IMR-90 (cell line): ENCODE measurements around the gene C1QTNF5. TPM values are rescaled to one million over a fixed set of nuclear protein-coding genes. Genes with fewer than 3 reads are reported as not detected.

Experiments
- ATAC-seq: fragments of 200-7000 bp; cut with Tn5 transposase; 2 replicates; pipeline ENCODE4 v1.9.1; 2020; ENCODE audit warnings: low read depth, mild to moderate bottlenecking, moderate library complexity
- BruUV-seq: library from RNA; stranded (reverse); fragments of 400-500 nt; replicated peaks from 2 replicates; lab custom pipeline; 2021; lab: Mats Ljungman, UMichigan
- CTCF ChIA-PET: fragments of 300-600 bp; formaldehyde crosslinking; extraction: SDS; loops from one replicate; lab custom pipeline; 2021; ENCODE audit warnings: antibody characterized with exemption; lab: Yijun Ruan, JAX
- POLR2A ChIA-PET: fragments of 300-600 bp; sonication (Branson Sonifier 250); formaldehyde crosslinking; loops from one replicate; lab custom pipeline; 2022; ENCODE audit warnings: antibody characterized with exemption; ENCODE audit not compliant: unreplicated experiment; lab: Charles Lee
- DNase-seq: peaks from one replicate; pipeline ENCODE4 v3.0.0; 2013
- H2AFZ ChIP-seq: replicated peaks from 2 replicates; pipeline ENCODE3; 2013; ENCODE audit warnings: low read length, mild to moderate bottlenecking; ENCODE audit not compliant: poor library complexity
- H2AK5ac ChIP-seq: 2 replicates; pipeline ENCODE4 v1.6.1; 2013; ENCODE audit warnings: low read depth, low read length, inconsistent platforms
- H2AK9ac ChIP-seq: replicated peaks from 2 replicates; pipeline ENCODE3; 2013; ENCODE audit warnings: mild to moderate bottlenecking, low read depth, low read length, moderate library complexity; ENCODE audit not compliant: poor library complexity
- H2BK120ac ChIP-seq: 2 replicates; pipeline ENCODE4 v1.6.1; 2013; ENCODE audit warnings: low read depth, low read length, inconsistent platforms
- H2BK15ac ChIP-seq: 3 replicates; pipeline ENCODE4 v1.6.1; 2013; ENCODE audit warnings: low read depth, low read length, inconsistent platforms
- H2BK20ac ChIP-seq: 2 replicates; pipeline ENCODE4 v1.6.1; 2013; ENCODE audit warnings: low read depth, mild to moderate bottlenecking, inconsistent platforms, low read length, moderate library complexity
- H2BK5ac ChIP-seq: 2 replicates; pipeline ENCODE4 v1.6.1; 2013; ENCODE audit warnings: mild to moderate bottlenecking, low read depth, low read length, inconsistent platforms; ENCODE audit not compliant: poor library complexity, severe bottlenecking
- H3K14ac ChIP-seq: replicated peaks from 2 replicates; pipeline ENCODE4 v1.6.1; 2013; ENCODE audit warnings: low read depth, low read length, inconsistent platforms
- H3K18ac ChIP-seq: 2 replicates; pipeline ENCODE4 v1.6.1; 2013; ENCODE audit warnings: low read depth, low read length, control low read depth
- H3K23ac ChIP-seq: 2 replicates; pipeline ENCODE4 v1.6.1; 2013; ENCODE audit warnings: low read depth, low read length, inconsistent platforms
- H3K27ac ChIP-seq: 2 replicates; pipeline ENCODE4 v1.5.1; 2013; ENCODE audit warnings: mild to moderate bottlenecking, control low read depth, low read length; ENCODE audit not compliant: insufficient read depth
- H3K27me3 ChIP-seq: 2 replicates; pipeline ENCODE4 v1.6.1; 2013; ENCODE audit warnings: low read length; ENCODE audit not compliant: control insufficient read depth, insufficient read depth
- H3K36me3 ChIP-seq: 2 replicates; pipeline ENCODE4 v1.6.1; 2013; ENCODE audit warnings: low read length, mixed read lengths; ENCODE audit not compliant: control insufficient read depth, insufficient read depth
- H3K4ac ChIP-seq: 2 replicates; pipeline ENCODE4 v1.6.1; 2013; ENCODE audit warnings: low read depth, low read length, inconsistent platforms
- H3K4me1 ChIP-seq: 2 replicates; pipeline ENCODE4 v1.6.1; 2013; ENCODE audit warnings: low read length, mixed read lengths; ENCODE audit not compliant: control insufficient read depth, insufficient read depth
- H3K4me2 ChIP-seq: 2 replicates; pipeline ENCODE4 v1.6.1; 2013; ENCODE audit warnings: low read depth, mild to moderate bottlenecking, control low read depth, low read length, moderate library complexity
- H3K4me3 ChIP-seq: 2 replicates; pipeline ENCODE4 v1.5.1; 2013; ENCODE audit warnings: low read depth, mild to moderate bottlenecking, control low read depth, low read length, moderate library complexity; ENCODE audit not compliant: insufficient read depth
- H3K56ac ChIP-seq: 2 replicates; pipeline ENCODE4 v1.6.1; 2013; ENCODE audit warnings: low read length, inconsistent platforms; ENCODE audit not compliant: insufficient read depth; ENCODE audit errors: extremely low read depth
- H3K79me1 ChIP-seq, 2 experiments: 2 replicates each; pipeline ENCODE4 v1.6.1; 2013; ENCODE audit warnings: low read length in 2 of 2, inconsistent platforms in 1 of 2, low read depth in 1 of 2
- H3K9ac ChIP-seq: 2 replicates; pipeline ENCODE4 v1.6.1; 2013; ENCODE audit warnings: low read depth, low read length, control low read depth
- H3K9me1 ChIP-seq: 2 replicates; pipeline ENCODE4 v1.6.1; 2013; ENCODE audit warnings: low read length, inconsistent platforms; ENCODE audit not compliant: insufficient read depth
- H3K9me3 ChIP-seq: 2 replicates; pipeline ENCODE4 v1.6.1; 2013; ENCODE audit warnings: low read length; ENCODE audit not compliant: control insufficient read depth, insufficient read depth
- H4K20me1 ChIP-seq: 2 replicates; pipeline ENCODE4 v1.6.1; 2013; ENCODE audit warnings: low read length, inconsistent platforms; ENCODE audit not compliant: insufficient read depth
- H4K5ac ChIP-seq: 2 replicates; pipeline ENCODE4 v1.6.1; 2013; ENCODE audit warnings: mild to moderate bottlenecking, low read depth, low read length, control low read depth
- H4K8ac ChIP-seq, 2 experiments: 2 replicates each; pipeline ENCODE4 v1.6.1; 2013; ENCODE audit warnings: low read depth in 2 of 2, low read length in 2 of 2, control low read depth in 1 of 2, inconsistent platforms in 1 of 2
- H4K91ac ChIP-seq: 2 replicates; pipeline ENCODE4 v1.6.1; 2013; ENCODE audit warnings: low read depth, low read length, inconsistent platforms; ENCODE audit not compliant: insufficient read depth
- BHLHE40 ChIP-seq: fragments of 150-350 bp; IDR thresholded peaks from 2 replicates; pipeline ENCODE4 v1.6.1; 2016; ENCODE audit warnings: mild to moderate bottlenecking, low read depth, low read length
- CEBPB ChIP-seq: IDR thresholded peaks from 2 replicates; pipeline ENCODE4 v1.6.1; 2012; ENCODE audit warnings: low read depth, low read length, improper control_type of control experiment
- CHD1 ChIP-seq: IDR thresholded peaks from 2 replicates; pipeline ENCODE4 v1.6.1; 2012; ENCODE audit warnings: low read depth, low read length, improper control_type of control experiment
- CTCF ChIP-seq: conservative IDR thresholded peaks from 2 replicates; pipeline ENCODE4 v1.5.1; 2012; ENCODE audit warnings: mild to moderate bottlenecking, low read depth, low read length, improper control_type of control experiment
- FOS ChIP-seq: fragments of 150-350 bp; IDR thresholded peaks from 2 replicates; pipeline ENCODE4 v1.6.1; 2016; ENCODE audit warnings: low read depth, low read length
- MAFK ChIP-seq: IDR thresholded peaks from 2 replicates; pipeline ENCODE4 v1.6.1; 2012; ENCODE audit warnings: low read depth, low read length, improper control_type of control experiment
- MAZ ChIP-seq: IDR thresholded peaks from 2 replicates; pipeline ENCODE4 v1.6.1; 2012; ENCODE audit warnings: low read depth, mild to moderate bottlenecking, low read length, improper control_type of control experiment, moderate library complexity, borderline replicate concordance
- MXI1 ChIP-seq: IDR thresholded peaks from 2 replicates; pipeline ENCODE4 v1.6.1; 2012; ENCODE audit warnings: low read depth, mild to moderate bottlenecking, low read length, moderate library complexity, borderline replicate concordance
- NFE2L2 ChIP-seq: fragments of 150-350 bp; IDR thresholded peaks from 2 replicates; pipeline ENCODE4 v1.6.1; 2016; ENCODE audit warnings: low read depth, mild to moderate bottlenecking, low read length
- POLR2A ChIP-seq: IDR thresholded peaks from 2 replicates; pipeline ENCODE4 v1.6.1; 2012; ENCODE audit warnings: mild to moderate bottlenecking, low read depth, low read length
- RAD21 ChIP-seq: IDR thresholded peaks from 2 replicates; pipeline ENCODE4 v1.6.1; 2012; ENCODE audit warnings: low read length, improper control_type of control experiment
- RCOR1 ChIP-seq: IDR thresholded peaks from 2 replicates; pipeline ENCODE4 v1.6.1; 2012; ENCODE audit warnings: mild to moderate bottlenecking, low read length, improper control_type of control experiment; ENCODE audit not compliant: insufficient replicate concordance
- RFX5 ChIP-seq: IDR thresholded peaks from 2 replicates; pipeline ENCODE4 v1.8.0; 2012; ENCODE audit warnings: low read depth, mild to moderate bottlenecking, low read length, moderate library complexity
- SMC3 ChIP-seq: fragments of 150-350 bp; IDR thresholded peaks from 2 replicates; pipeline ENCODE4 v1.6.1; 2016; ENCODE audit warnings: low read depth, mild to moderate bottlenecking, antibody characterized with exemption, low read length, moderate library complexity
- USF2 ChIP-seq: fragments of 150-350 bp; IDR thresholded peaks from 2 replicates; pipeline ENCODE4 v1.6.1; 2017; ENCODE audit warnings: mild to moderate bottlenecking, antibody characterized with exemption, low read length, low read depth
- WGBS, 2 experiments: methylation state at CpG; one replicate each; pipeline versions ENCODE4 v1.1.5 to v1.1.7; 2013; ENCODE audit warnings: missing lambda C conversion rate in 2 of 2; ENCODE audit not compliant: insufficient read length in 1 of 2; ENCODE audit errors: extremely low coverage in 2 of 2; 5-methylcytosine and 5-hydroxymethylcytosine counted together
- dilution Hi-C: fragments of 300-500 bp; cut with HindIII; formaldehyde crosslinking; loops from one replicate; pipeline ENCODE4 v1.14.3; 2018; ENCODE audit warnings: low sequenced_read_pairs; ENCODE audit not compliant: unreplicated experiment
- in situ Hi-C: fragments of 300-500 bp; cut with MboI; formaldehyde crosslinking; loops from 3 replicates; pipeline ENCODE4 v1.14.3; 2019; ENCODE audit warnings: low sequenced_read_pairs, inconsistent platforms, mixed read lengths
- intact Hi-C: fragments of 100-400 bp; cut with micrococcal nuclease; formaldehyde crosslinking; loops from 2 replicates; pipeline ENCODE4 v1.10.0; 2022
- polyA plus RNA-seq, 3 experiments: library from polyadenylated mRNA; depleted of rRNA; stranded (reverse); fragments of >200 nt; gene quantifications; 2 replicates each; pipeline ENCODE4 v1.2.3, GENCODE V29; 2012; ENCODE audit warnings: low replicate concordance in 1 of 3
- total RNA-seq: library from RNA; depleted of rRNA; stranded (reverse); fragments of >200 nt; gene quantifications from 2 replicates; pipeline ENCODE4 v1.2.3, GENCODE V29; 2012
- TF ChIP-seq, protein P1 (sequence below): fragments of 150-350 bp; IDR thresholded peaks from 2 replicates; pipeline ENCODE4 v1.6.1; 2016; ENCODE audit warnings: low read depth, mild to moderate bottlenecking, low read length, moderate library complexity, borderline replicate concordance

Gene C1QTNF5
- total and polyA plus RNA-seq, 2 of the 4 experiments (the other 2 are of a cell fraction), result 2.0 to 5.4 TPM

DNA sequence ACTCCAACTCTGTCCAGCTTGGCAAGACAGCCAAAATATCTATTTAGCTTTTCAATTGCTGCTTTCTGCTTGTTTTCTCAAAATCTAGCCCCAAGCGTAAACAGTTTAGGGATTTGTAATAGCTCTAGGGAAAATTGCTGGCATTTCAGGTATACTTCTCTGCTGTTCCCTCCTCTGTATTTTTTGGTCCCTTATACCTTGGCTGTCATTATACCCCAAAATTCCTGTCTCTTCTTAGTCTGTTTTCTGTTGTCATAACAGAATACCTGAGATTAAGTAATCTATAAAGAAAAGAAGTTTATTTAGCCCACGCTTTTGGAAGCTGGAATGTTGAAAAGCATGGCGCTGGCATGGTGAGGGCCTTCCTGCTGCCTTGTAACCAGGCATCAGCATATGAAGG is 47.2 kb downstream of the C1QTNF5 start:
- H4K8ac ChIP-seq, result no peak overlapping the region
- peaks cover 10 to 24% of the 10 kb centered on the region in 2 experiments; a peak in 3 of 4 replicates for H3K79me1 ChIP-seq
- TF ChIP-seq USF2, result no peak
- TF ChIP-seq, protein P1, sequence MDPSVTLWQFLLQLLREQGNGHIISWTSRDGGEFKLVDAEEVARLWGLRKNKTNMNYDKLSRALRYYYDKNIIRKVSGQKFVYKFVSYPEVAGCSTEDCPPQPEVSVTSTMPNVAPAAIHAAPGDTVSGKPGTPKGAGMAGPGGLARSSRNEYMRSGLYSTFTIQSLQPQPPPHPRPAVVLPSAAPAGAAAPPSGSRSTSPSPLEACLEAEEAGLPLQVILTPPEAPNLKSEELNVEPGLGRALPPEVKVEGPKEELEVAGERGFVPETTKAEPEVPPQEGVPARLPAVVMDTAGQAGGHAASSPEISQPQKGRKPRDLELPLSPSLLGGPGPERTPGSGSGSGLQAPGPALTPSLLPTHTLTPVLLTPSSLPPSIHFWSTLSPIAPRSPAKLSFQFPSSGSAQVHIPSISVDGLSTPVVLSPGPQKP, result no peak
- TF ChIP-seq MAFK, result no peak
- no peak for TF ChIP-seq RAD21
- TF ChIP-seq MXI1, result no peak
- no peak for TF ChIP-seq MAZ
- TF ChIP-seq CHD1, result no peak
- no peak for TF ChIP-seq RFX5
- no peak for TF ChIP-seq BHLHE40
- TF ChIP-seq NFE2L2, result no peak
- TF ChIP-seq CTCF, result no peak
- no peak for TF ChIP-seq RCOR1
- TF ChIP-seq SMC3, result no peak
- TF ChIP-seq POLR2A, result no peak
- TF ChIP-seq FOS, result no peak
- TF ChIP-seq CEBPB, result no peak
- H4K91ac ChIP-seq, result no peak overlapping the region
- H3K14ac ChIP-seq, result no peak overlapping the region
- no peak overlapping the region for H3K18ac ChIP-seq
- ATAC-seq, result no peak
- H2BK15ac ChIP-seq, result no peak overlapping the region
- no peak overlapping the region for H2AFZ ChIP-seq
- no peak overlapping the region for H3K4me3 ChIP-seq
- intact Hi-C loops, result no loop called here
- POLR2A ChIA-PET, result no interaction called here
- H3K23ac ChIP-seq, result no peak overlapping the region
- H3K9ac ChIP-seq, result no peak overlapping the region
- DNase-seq, result no peak
- no peak overlapping the region for H2AK5ac ChIP-seq
- H4K20me1 ChIP-seq, result no peaks in the 10 kb centered on the region
- no peak overlapping the region for H4K5ac ChIP-seq
- H3K4ac ChIP-seq, result no peak overlapping the region
- H3K36me3 ChIP-seq, result peaks cover 30% of the 10 kb centered on the region
- peaks cover 9% of the 10 kb centered on the region for H3K9me3 ChIP-seq
- H3K27ac ChIP-seq, result no peak overlapping the region
- dilution Hi-C loops, result no loop called here
- in situ Hi-C loops, result no loop called here
- H3K56ac ChIP-seq, result no peak overlapping the region
- no peak overlapping the region for H2BK120ac ChIP-seq
- H2BK20ac ChIP-seq, result no peak overlapping the region
- H2BK5ac ChIP-seq, result no peak overlapping the region
- no TSS peak for BruUV-seq
- no peak overlapping the region for H2AK9ac ChIP-seq
- H3K27me3 ChIP-seq, result no peaks in the 10 kb centered on the region
- H3K4me2 ChIP-seq, result no peak overlapping the region
- CTCF ChIA-PET, result no interaction called here
- 100% methylated on average over 2 of the region's 3 CpGs; no CpG with 5 or more reads in 1 of the 2 experiments for WGBS, 2 experiments
- H3K4me1 ChIP-seq, result no peaks in the 10 kb centered on the region
- H3K9me1 ChIP-seq, result no peaks in the 10 kb centered on the region; the same call in 1 of the 2 replicates
